ENCODE measurements around the gene FAM53A. TPM values are rescaled to one million over a fixed set of nuclear protein-coding genes. Genes with fewer than 3 reads are reported as not detected.
A peak's percentile ranks its signal among the peaks of the same experiment; 100 is the strongest.

The FAM53A gene
- total and polyA plus RNA-seq, 2 of the 13 experiments (the other 11 are each of a cell fraction or from before 2014, with no cell fraction given), result 0.48 to 1.1 TPM

- peak; percentile 68; the same call in 1 of the 2 replicates for TF ChIP-seq TFDP1 (CRISPR knock-in tag; IDR thresholded peaks at IDR 0.05; ENCODE audit: borderline replicate concordance)
- no peak for TF ChIP-seq ZNF407 (CRISPR knock-in tag; IDR thresholded peaks at IDR 0.05; ENCODE audit: not compliant biosample characterization)
- no peak for TF ChIP-seq ZBTB42 (CRISPR knock-in tag; IDR thresholded peaks at IDR 0.05)
- TF ChIP-seq HOXA5 (CRISPR knock-in tag; IDR thresholded peaks at IDR 0.05), result no peak
- no peak for TF ChIP-seq PBX2 (CRISPR knock-in tag; IDR thresholded peaks at IDR 0.05)
- TF ChIP-seq GABPA (IDR thresholded peaks at IDR 0.05; ENCODE audit: low read depth, low read length), result no peak
- no peak for TF ChIP-seq GABPA (CRISPR knock-in tag; IDR thresholded peaks at IDR 0.05; ENCODE audit: low read depth)
- TF ChIP-seq GABPB1 (CRISPR knock-in tag; IDR thresholded peaks at IDR 0.05), result no peak; the same call in 1 of the 2 replicates
- no peak for TF ChIP-seq MTA3 (CRISPR knock-in tag; IDR thresholded peaks at IDR 0.05)
- TF ChIP-seq ZNF205 (CRISPR knock-in tag; IDR thresholded peaks at IDR 0.05), result no peak
- no peak for TF ChIP-seq FOXK1 (CRISPR knock-in tag; IDR thresholded peaks at IDR 0.05; ENCODE audit: borderline replicate concordance, low read depth)
- TF ChIP-seq ZBTB10 (CRISPR knock-in tag; IDR thresholded peaks at IDR 0.05; ENCODE audit: borderline replicate concordance), result no peak
- no peak for TF ChIP-seq ZNF644 (CRISPR knock-in tag; IDR thresholded peaks at IDR 0.05; ENCODE audit: low read depth)
- TF ChIP-seq PATZ1 (CRISPR knock-in tag; IDR thresholded peaks at IDR 0.05), result no peak
Measured at GRCh38 chr4:1683736-1684505, at the start of gene FAM53A (continued).

Measured in HepG2 (cell line).